H1 (cell line): Measurements from ENCODE around the gene CDKL5.

Experiments used
- CTCF ChIP-seq, 3 experiments: IDR thresholded peaks; 1 replicate in 2 of 3; 2 replicates in 1 of 3; pipeline versions ENCODE4 v1.5.1 to v1.6.1; 2011; ENCODE audit warnings: low read length in 3 of 3, mild to moderate bottlenecking in 3 of 3, inconsistent platforms in 2 of 3, low read depth in 1 of 3, moderate library complexity in 1 of 3; ENCODE audit not compliant: insufficient read depth in 1 of 3; ENCODE audit errors: control extremely low read depth in 1 of 3
- EP300 ChIP-seq, 2 experiments: IDR thresholded peaks; 1 replicate in 1 of 2; 2 replicates in 1 of 2; pipeline ENCODE4 v1.6.1; 2011 to 2012; ENCODE audit warnings: low read depth in 2 of 2, low read length in 2 of 2, mild to moderate bottlenecking in 2 of 2, borderline replicate concordance in 1 of 2, inconsistent platforms in 1 of 2, moderate library complexity in 1 of 2
- HDAC2 ChIP-seq, 2 experiments: fragments of 300-600 bp in 1 of 2; sonication (generic) in 1 of 2; IDR thresholded peaks; 2 replicates each; pipeline ENCODE4 v1.6.1; 2011 to 2012; ENCODE audit warnings: low read depth in 2 of 2, low read length in 2 of 2, mild to moderate bottlenecking in 2 of 2, moderate library complexity in 2 of 2, borderline replicate concordance in 1 of 2, inconsistent platforms in 1 of 2
- JUND ChIP-seq: IDR thresholded peaks from 2 replicates; pipeline ENCODE4 v1.6.1; 2011; ENCODE audit warnings: mild to moderate bottlenecking, improper control_type of control experiment, low read length
- KDM4A ChIP-seq: IDR thresholded peaks from one replicate; pipeline ENCODE4 v1.7.1; 2012; ENCODE audit warnings: low read depth, mild to moderate bottlenecking, moderate library complexity, low read length, inconsistent platforms; ENCODE audit not compliant: severe bottlenecking
- RXRA ChIP-seq: IDR thresholded peaks from 2 replicates; pipeline ENCODE4 v1.6.1; 2011; ENCODE audit warnings: low read depth, mild to moderate bottlenecking, low read length, moderate library complexity; ENCODE audit not compliant: insufficient read depth
- SP1 ChIP-seq: IDR thresholded peaks from 2 replicates; pipeline ENCODE4 v1.6.1; 2011; ENCODE audit warnings: low read depth, low read length
- SP2 ChIP-seq: IDR thresholded peaks from 2 replicates; pipeline ENCODE4 v1.6.1; 2012; ENCODE audit warnings: mild to moderate bottlenecking, low read length, inconsistent platforms
- USF2 ChIP-seq: IDR thresholded peaks from 2 replicates; pipeline ENCODE4 v1.6.1; 2011; ENCODE audit warnings: low read length, improper control_type of control experiment
- ZNF274 ChIP-seq: IDR thresholded peaks from 2 replicates; pipeline ENCODE4 v1.7.0; 2012; ENCODE audit warnings: low read length, borderline replicate concordance; ENCODE audit errors: extremely low read depth

- TF ChIP-seq EP300 (IDR thresholded peaks at IDR 0.05; ENCODE audit: borderline replicate concordance in 1 of 2, low read depth in 2 of 2, low read length in 2 of 2) = no peak
- TF ChIP-seq SP1 = no peak
- TF ChIP-seq ZNF274 = no peak
- no peak for TF ChIP-seq HDAC2 (IDR thresholded peaks at IDR 0.05; ENCODE audit: borderline replicate concordance in 1 of 2, low read depth in 2 of 2, low read length in 2 of 2)
- no peak for TF ChIP-seq CTCF (IDR thresholded peaks at IDR 0.05; ENCODE audit: control extremely low read depth in 1 of 3, insufficient read depth in 1 of 3, low read depth in 1 of 3, low read length in 3 of 3)
- no peak for TF ChIP-seq RXRA
- TF ChIP-seq SP2 = no peak
- TF ChIP-seq KDM4A = no peak
- no peak for TF ChIP-seq USF2
- no peak for TF ChIP-seq JUND
Observed at GRCh38 chrX:18448416-18448815, 23.0 kb downstream of the CDKL5 start.
